T47D (cell line): ENCODE data around the gene ZWILCH.
A peak's percentile ranks its signal among the peaks of the same experiment; 100 is the strongest.
"Not testable (repeated sequence)": the region's sequence is repeated elsewhere in the genome, so short reads cannot be mapped to it uniquely, and the experiment has no call there.

Source experiments
- DNase-seq, 2 experiments: peaks; one replicate each; pipeline versions ENCODE4 v3.0.0 to v3.0.0-alpha.2; 2011 to 2012; ENCODE audit warnings: low read depth in 1 of 2, low spot score in 1 of 2
- JUND ChIP-seq: IDR thresholded peaks from 2 replicates; pipeline ENCODE4 v1.6.1; 2012; ENCODE audit warnings: low read depth
- in situ Hi-C: cut with HindIII; loops from 2 replicates; pipeline ENCODE4 v1.10.0; 2016; ENCODE audit warnings: low sequenced_read_pairs, low pct_unique_long_range_greater_than_20kb

ZWILCH gene

DNA sequence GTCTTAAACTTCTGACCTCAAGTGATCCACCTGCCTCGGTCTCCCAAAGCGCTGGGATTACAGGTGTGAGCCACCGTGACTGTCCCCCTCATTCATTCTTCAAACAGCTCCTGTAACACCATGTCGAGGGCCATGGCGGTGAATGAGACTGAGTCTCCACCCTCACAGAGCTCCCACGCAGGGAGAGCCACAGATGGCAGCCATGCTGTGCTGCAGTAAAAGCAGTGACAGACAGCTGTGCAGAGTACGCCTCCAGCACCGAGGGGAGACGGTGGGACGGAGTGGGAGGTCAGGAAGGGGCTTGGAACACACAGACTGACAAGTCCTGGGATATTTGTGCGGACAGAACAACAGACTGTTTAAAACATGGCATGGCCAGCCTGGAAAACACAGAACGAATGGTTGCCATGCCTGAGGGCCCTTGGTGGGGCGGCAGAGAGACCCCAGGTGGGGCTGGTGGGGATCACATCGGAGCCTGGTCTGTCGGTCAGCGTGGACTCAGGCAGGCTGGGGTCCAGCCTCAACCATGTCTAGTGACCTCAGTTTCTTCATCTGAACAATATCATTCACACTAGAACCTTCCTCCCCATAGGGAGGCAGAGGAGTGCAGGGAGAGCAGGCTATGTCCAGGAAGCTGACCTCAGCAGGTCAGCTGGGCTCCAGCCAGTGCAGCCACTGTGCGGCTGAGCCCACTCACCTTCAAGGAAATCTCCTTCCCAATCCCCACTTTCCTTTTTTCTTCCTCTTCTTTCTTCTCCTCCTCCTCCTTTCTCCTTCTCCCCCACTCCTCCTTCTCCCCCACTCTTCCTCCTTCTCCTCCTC, 81.2 kb downstream of the ZWILCH start:
- DNase-seq: no peak
- in situ Hi-C loops: no loop called here
- TF ChIP-seq JUND: no peak

DNA sequence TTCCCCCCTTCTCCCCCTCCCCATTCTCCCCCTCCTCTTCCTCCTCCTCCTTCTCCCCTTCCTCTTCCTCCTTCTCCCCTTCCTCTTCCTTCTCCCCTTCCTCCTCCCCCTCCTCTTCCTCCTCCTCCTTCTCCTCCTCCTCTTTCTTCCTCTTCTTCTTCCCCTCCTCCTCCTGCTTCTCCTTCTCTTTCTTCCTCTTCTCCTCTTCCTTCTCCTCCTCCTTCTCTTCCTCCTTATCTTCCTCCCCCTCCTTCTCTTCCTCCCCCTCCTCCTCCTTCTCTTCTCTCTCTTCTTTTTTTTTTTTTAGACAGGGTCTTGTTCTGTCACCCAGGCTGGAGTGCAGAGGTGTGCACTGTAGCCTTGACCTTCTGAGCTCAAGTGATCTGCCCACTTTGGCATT, 81.9 kb downstream of the ZWILCH start:
- DNase-seq: no peak
- no peak for TF ChIP-seq JUND
- in situ Hi-C loops: no loop called here

- no peak for DNase-seq
- in situ Hi-C loops: no loop called here
- no peak for TF ChIP-seq JUND
Observed at GRCh38 chr15:66587749-66588148, 82.6 kb downstream of the ZWILCH start.

DNA sequence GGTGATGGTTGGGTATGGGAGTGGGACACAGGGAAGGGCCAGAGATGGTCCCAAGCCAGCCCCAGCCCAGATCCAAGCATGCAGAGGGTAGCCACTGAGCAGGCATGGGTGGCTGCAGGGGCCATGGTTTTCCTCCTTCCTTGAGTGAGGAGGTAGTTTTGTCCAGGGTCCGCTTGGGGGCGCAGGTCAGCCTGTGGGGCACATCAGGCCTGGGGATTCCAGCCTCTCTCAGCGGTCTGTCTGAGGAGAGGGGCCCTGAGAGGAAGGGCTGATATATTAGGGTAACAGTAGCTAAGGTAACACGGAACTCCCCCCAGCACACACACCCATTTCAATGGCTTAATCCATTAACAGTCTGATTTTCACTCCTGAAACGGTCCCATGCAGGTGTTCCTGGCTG, 83.4 kb downstream of the ZWILCH start:
- no peak for DNase-seq
- TF ChIP-seq JUND: no peak
- in situ Hi-C loops: no loop called here

DNA sequence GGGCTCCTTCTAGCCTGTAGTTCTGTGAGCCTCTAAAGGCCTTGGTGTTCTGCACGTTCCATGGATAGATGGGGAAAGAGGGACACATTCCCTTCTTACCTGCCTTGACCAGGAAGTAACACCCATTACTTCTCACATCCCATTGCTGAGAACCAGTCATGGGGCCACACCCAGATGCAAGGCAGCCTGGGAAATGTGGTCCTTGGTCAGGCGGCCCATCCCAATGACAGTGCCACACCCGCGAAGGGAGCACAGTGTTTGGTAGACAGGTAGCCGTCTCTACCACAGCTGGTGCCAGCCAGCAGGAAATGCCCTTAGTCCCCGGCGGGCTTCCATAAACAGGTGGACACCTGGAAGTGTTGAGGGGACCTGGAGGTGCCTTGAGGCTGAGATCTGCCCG, 83.8 kb downstream of the ZWILCH start:
- in situ Hi-C loops: no loop called here
- TF ChIP-seq JUND: no peak
- no peak for DNase-seq

DNA sequence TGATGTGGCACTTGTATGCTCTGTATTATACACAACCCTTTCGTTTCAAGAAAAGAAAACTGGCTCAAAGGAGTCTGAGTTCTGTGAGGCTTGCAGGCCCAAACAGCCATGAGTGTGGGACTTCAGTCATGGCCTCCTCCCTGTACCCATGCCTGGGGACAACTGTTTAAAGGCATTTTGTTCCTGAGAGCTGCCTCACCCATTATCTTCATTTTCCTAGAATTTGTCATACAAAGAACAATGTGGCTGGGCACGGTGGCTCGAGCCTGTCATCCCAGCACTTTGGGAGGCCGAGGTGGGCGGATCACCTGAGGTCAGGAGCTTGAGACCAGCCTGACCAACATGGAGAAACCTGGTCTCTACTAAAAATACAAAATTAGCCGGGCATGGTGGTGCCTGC, 84.3 kb downstream of the ZWILCH start:
- in situ Hi-C loops, DNase-seq: not testable (repeated sequence)

GRCh38 chr15:66590435-66590834, 85.3 kb downstream of the ZWILCH start:
- no peak for DNase-seq
- in situ Hi-C loops: no loop called here
- no peak for TF ChIP-seq JUND

- no peak for DNase-seq
- in situ Hi-C loops: no loop called here
Observed at GRCh38 chr15:66591322-66591862, 86.3 kb downstream of the ZWILCH start.

DNA sequence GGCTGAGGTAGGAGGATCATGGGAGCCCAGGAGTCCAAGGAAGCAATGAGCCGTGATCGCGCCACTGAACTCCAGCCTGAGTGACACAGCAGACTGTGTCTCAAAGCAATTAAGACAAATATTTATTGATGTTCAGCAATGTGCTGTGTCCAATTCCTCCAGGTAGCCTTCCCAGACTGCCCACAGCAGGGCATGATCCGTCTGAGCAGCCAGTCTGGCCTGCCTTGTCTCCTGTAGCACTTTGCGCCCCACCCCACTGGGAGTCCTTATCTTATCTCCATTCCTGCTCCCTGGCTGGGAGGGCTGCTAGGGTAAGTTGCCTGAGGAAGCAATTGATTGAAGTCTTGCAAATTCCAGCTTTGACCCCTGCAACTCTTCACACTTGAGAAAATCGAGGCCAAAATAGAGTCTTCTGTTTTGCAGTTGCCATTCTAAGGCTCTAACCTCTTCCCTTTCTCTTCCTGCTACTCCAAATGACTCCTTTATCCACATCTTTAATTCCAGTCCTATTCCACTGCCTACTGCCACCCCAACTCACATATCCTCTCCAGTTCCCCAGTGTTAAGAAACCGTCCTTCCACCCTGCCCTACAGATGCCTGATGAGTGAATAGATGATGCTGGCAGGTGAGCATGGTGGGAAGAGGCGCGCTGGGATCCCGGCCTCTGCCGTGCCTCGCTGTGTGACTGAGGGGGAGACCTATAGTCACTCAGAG, 87.5 kb downstream of the ZWILCH start:
- no peak for DNase-seq
- no peak for TF ChIP-seq JUND
- in situ Hi-C loops: no loop called here

More at GRCh38 chr15:66591322-66591862, 86.3 kb downstream of the ZWILCH start:
- no peak for TF ChIP-seq JUND

DNA sequence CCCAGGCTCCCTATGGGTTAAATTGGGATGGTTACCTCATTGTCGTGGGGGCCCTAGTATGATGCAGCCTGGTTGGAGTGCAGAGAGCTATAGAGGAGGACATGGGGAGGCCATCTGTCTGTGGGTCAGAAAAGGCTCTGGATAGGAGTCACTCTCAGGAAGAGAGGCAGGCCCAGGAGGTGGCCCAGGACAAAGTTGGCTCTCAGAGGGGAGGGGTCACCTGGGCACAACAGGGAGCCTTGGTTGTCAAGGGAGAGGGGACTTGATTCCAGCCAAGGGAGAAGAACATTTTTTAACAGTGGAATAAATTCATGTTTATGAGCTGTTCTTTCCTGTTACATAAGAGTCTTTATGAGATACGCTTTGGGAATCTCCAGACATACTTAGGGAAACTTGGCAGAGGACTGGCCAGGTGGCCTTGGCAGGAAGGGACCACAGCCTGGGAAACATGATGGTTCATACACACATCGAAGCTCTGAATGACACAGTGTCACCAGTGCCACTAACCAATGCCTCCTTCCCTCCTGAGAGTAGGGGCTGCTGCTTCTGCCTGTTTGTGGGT, 88.2 kb downstream of the ZWILCH start:
- in situ Hi-C loops: no loop called here
- TF ChIP-seq JUND: no peak
- DNase-seq: no peak

DNA sequence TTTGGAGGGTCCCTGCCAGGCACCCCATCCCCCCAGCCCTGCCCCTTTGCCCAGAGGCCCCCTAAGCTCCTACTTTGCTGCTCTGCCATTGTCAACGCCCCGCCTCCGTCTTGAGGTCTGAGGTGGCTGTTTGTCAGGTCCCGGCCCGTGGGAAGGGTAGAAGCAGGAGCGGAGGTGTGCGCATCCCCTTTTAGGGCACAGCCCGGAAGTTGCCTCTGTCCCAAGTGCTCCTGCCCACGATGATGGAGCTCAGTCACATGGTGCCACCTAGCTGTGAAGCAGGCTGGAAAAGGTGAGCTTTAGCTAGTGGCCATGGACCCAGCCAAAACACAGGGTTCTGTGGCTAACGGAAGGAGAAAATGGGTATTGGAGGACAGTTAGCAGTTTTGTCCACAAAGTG, 89.2 kb downstream of the ZWILCH start:
- DNase-seq: peak; percentile 42 to 51
- no peak for TF ChIP-seq JUND
- in situ Hi-C loops: no loop called here

GRCh38 chr15:66594836-66595235, 89.7 kb downstream of the ZWILCH start:
- no peak for TF ChIP-seq JUND
- in situ Hi-C loops: no loop called here
- no peak for DNase-seq

DNA sequence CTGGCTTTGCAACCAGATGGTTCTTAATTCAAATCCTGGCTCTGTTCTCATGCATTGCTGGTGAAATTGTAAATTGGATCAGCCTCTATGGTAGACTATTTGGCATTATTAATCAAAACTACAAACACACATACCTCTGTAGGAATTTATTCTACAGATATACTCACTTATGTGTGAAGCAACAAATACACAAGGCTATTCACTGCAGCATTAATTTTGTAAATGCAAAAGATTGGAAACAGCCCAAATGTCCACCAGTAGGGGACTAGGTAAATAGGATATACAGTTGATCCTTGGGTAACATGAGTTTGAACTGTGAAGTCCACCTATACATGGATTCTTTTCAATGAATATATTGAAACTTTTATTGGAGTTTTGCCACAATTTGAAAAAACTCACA, 90.2 kb downstream of the ZWILCH start:
- DNase-seq: no peak
- in situ Hi-C loops: no loop called here
- no peak for TF ChIP-seq JUND
